GM21619 (cell line): ENCODE results near the gene SECISBP2L.
"Not testable (repeated sequence)": the region's sequence is repeated elsewhere in the genome, so short reads cannot be mapped to it uniquely, and the experiment has no call there.

ENCODE experiments used
- ATAC-seq: cut with Tn5 transposase; IDR thresholded peaks from one replicate; pipeline ENCODE4 v1.9.1; 2021; ENCODE audit not compliant: unreplicated experiment

Gene SECISBP2L

DNA sequence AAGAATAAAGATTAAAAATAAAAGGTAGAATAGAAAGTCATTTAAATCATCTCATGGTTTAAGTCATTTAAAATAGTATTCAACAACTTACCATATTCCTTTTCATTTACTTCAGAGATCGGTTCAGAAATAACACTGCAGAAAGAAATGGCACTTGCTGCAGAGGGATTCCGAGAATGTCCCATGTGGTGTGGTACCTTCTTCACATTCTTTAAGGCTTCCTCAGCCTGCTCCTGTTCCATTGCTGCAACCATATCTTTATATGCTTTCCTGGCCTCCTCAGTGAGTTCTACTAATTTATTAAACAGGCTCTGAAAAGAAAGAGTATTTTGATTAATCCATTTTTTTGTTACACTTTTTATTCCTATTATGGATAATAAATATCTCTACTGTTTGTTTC lies 50.0 kb downstream of the SECISBP2L start:
- no peak for ATAC-seq

DNA sequence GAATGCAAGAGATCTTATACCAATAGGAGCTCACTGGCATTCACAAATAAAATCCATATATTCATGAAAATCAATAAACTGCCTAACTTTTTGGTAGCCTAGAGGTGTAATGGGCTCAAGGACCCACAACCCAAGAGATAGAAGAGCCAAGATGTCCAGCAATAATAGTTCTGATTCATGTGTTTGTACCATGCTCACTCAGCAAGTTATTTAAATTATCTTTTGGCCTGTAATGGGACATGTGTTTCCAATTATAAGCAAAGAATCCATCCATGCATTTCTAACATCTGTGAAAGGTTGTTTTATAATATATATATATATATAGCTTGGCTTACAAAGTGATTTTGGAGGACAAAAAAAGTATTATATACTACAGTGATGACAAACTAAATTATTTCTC lies 52.9 kb downstream of the SECISBP2L start:
- no peak for ATAC-seq

DNA sequence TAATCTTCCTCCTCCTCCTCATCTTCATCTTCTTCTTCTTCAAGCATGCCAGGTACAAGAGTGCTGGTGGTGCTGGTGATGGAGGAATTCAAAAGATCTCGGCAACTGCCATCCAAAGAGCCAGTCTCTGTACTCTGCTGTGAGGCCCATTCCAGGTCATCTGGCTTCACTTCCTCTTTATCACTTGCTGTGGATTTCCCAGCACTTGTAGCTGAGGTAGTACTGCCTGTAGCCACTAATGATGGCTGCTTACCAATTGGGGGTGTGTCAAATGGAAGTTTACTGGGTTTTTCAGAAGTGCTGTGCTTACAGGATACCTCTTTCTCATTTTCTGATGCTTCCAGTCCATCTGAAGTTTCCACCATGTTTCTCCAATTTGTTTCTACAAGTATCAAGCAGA lies 53.7 kb downstream of the SECISBP2L start:
- ATAC-seq: peak; percentile 73

DNA sequence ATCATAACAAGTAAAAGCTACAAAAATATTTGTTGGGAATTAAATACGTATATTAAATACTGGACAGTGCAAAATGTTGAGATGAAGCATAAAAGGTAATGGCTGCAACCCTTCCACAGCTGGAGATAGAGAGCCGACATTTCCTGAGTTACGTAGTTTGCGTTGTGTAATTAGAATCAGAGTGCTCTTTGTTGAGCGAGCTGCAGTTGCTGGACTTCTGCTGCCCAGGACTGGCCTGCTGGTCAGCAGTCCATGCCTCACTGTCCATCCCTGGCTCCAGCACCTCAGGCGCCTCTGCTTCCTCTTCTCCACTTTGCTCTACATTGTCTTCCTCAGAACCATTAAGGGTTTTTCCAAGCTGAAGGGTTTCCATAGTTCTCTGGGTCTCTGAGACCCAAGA lies 54.1 kb downstream of the SECISBP2L start:
- ATAC-seq: no peak

DNA sequence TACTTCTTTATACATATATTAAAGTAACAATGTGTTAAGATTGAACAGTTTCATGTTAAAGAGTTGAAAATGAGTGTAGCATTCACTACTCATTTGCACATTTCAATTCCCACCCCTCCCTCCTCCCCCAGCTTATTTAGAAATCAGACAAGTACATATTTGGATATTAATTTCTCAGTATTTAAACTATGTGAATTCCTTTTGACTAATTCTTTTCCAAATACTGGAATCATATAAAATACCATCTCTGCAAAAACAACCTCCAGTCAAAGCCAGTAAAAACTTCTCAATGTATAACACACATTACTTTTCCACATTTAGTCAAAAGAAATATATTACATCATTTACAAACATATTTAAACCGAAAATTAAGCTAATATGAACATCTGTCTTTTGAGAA lies 57.1 kb downstream of the SECISBP2L start:
- ATAC-seq: no peak

DNA sequence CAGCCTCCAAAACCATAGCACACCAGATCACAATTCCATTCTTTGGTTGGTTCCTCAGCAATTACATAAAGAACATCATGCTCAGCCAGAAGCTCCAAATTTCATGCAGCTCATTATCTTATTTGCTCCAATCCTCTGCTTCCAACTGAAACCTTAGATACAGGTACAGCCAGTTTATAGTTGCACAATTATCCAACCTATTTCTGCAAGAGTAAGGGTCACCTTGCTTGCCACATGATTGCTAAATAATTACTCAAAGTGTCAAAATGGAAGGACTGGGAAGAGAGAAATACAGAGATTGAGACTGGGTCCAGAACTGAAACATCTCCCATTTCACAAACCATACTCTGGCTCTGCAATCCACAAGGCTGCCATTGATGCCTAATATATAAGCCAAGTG lies 59.1 kb downstream of the SECISBP2L start:
- ATAC-seq: no peak

DNA sequence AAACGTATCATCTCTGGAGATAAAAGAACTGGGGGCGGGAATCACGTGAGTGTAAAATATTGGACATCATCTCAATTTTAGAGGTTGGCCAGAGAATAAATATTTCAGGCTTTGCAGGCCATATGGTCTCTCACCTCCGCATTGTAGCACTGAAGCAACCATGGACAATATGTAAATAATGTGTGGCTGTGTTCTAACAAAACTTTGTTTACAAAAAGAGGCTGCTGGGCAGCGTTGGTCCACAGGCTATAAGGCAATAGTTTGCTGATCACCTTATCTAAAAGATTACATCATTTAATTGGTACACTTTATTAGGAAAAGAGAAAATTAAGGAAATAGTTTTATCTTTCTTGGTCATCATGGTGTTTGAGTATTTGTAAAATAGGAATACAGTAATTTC lies 60.0 kb downstream of the SECISBP2L start:
- no peak for ATAC-seq

DNA sequence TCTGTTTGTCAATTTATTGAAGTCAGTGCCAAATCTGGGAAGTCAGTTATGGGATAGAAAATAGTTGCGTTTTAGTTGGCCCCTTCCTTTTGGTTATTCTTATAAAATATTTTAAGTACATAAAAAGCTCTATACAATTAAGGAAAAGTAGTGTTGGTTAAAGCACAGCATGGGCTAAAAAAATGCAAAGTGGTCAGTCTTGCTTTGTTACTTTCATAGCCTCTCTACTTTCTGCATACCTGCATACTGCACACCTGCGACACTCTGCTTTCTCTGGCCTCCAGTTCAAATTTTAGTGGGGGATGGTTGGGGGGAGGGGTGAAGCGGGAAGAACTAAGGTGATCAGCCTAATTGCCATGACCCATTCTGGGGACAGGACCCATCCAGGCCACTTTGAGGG lies 60.7 kb downstream of the SECISBP2L start:
- no peak for ATAC-seq

DNA sequence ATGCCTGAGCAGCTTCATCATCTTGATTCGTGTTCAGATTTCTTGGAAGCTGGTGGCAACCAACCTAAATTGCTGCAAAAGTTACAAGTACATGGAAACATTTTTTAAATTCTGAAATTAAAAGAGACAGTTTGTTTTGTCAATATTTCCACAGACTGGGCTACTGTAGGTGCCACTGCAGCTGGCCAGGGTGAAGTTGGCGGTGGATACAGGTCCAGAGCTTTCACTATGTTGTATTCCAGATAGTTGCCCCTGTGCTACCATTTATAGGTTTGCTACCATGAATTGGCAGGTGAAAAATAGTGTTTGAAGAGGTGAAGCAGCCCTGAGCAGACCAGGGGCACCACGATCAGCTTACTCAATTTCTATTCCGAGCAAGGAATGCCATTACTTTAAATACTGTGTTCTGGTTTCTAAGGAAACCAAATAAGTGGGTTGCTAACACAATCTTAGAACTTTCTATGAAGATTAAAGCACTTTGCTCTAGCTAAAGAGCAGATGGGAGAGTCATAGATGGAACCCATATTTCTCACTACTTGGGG lies 61.4 kb downstream of the SECISBP2L start:
- no peak for ATAC-seq

DNA sequence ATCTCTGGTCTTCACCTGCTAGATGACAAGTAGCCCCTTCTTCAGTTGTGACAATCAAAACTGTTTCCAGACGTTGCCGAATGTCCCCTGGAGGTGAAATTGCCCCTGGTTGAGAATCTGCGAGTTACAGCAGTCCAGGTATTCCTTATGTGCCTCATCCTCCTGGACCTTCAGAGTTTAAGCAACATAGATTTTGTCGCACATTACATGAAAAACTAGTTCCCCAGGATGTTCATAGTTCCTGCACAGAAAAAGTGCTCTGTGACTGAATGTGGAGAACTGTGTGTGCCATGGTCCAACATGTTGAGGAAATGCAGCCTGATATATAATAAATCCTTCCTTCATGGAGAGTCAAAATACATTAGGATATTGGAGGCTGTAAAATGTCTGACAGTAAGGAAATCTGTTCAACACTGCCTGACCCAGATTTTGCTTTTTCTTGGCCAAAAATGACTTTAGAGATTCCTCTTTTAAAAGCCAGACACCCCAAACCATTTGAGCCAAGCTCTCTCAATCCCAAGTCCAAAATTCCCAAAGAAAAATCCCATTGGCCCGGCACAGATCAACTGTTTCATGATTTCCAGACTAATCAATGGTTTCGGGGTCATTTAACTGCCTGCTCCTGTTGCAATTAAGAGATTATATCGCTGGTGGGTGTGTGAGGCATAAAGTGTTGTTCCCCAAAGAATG lies 62.1 kb downstream of the SECISBP2L start:
- no peak for ATAC-seq

DNA sequence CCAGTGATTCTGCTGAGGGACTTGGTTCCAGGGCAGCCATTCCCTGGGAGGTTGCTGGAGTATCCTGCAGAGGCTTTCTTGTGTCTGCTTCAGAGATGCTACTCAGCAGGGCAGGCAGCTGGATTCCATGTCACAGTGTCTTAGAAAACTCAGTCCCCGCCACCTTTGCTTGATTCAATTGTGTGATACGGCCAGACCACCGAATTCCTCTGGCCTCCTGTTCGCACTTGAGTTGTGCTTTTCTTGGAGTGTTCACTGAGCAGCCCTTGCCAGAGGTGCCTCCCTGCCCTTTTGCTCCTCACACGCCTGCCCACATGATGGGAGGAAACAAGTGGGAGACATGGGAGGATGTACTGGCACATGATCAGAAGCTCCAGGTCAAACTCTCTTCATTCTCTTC lies 62.9 kb downstream of the SECISBP2L start:
- no peak for ATAC-seq

DNA sequence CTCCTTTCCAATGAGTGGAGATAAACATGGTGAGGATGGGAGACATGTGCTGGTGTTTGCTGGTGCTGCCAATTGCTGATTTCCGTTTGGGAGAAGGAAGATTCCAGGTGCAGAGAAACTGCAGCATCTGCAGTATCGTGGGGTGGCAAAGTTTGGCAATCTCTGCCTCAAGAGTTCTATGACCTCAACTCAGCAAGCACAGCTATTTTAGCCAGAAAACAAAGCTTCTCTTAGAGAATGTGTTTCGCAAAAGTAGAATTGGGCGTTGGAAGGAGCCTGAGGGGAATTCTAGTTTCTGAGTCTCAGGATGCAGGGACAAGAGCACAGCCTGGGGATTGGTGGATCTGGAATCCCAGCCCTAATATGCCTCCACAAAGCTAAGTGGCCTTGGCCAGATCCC lies 64.3 kb downstream of the SECISBP2L start:
- no peak for ATAC-seq

DNA sequence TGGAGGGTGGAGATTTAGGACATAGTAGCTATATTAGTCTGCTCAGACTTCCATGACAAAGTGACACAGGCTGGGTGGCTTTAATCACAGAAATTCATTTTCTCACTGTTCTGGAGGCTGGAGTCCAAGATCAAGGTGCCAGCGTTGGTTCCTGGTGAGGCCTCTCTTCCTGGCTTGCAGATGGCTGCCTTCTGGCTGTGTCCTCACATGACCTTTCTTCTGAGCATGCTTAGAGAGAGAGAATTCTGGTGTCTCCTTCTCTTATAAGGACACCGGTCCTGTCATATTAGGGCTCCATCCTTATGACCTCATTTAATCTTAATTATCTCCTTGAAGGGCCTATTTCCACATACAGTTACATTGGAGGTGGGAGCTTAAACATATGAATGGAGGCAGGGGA lies 67.6 kb downstream of the SECISBP2L start:
- no peak for ATAC-seq

DNA sequence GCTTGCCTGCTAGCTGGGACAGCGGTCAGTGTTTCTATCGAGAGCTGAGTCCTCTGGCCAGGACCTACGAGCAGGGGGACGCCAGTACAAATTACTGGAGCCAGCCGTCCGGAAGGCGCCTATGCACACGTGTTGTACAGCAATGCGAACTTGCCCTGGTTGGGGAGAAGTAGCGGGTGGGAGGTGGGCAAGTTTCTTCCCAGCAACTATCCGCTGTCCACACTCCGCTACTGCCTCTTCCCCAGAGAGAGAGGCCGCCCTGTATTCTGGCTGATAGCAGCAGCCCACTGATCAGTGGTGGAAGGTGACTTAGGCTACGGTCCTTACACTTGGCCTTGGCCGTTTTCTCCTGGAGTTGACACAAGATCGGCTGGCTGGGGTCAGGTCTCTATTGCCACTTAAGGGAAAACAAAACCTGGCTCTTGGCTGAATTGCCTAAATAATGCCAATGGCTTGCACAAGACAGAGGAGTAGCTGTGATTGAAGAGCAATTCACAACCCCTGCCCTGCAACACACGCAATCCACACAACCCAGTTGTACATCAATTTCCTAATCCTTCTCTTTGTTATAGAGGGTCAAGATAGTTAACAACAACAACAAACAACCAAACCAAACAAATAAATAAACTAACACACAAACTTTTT lies 69.7 kb downstream of the SECISBP2L start:
- ATAC-seq: no peak

DNA sequence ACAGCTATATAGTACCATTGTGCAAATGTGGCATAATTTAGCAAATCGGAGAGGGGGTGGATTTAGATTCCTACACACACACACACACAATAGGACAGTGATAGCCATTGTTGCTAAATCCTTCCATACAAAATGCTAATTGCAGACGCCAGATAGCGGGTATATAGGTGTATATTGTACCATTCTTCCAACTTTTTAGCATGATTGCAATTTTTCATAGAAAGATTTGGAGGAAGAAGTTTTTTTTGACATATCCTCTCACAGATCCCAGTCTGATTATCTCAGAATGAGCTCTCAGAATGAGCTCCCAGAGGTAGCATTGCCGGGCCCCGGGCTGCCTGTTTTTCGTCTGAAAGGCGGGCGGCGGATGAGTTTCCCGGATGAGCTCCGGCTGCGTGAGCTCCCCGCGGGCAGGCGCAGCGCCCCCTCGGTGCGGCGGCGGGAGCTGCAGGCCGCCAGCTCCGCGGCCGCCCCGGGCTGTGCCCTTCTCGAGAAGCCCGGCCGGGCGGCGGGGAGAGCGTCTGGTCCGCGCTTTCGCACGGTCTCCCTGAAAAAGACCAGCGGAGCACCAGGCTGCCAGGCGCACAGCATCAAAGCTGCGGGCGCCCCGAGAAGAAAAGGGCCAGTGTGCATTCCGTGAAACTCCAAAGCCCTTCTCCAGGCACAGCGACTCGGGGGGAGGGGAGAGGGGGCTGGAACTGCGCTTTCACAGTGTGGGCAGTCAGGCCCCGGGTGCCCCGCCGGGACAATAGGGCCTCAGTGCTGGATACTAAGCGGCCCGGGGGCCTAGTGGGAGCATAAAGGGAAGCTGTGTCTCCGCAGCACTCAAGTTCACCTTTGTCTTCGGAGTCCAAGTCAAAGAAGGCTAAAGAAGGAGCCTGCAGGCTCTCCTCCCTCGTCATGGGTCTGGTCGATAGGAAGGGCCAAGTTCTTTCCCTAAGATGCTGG lies 70.5 kb downstream of the SECISBP2L start:
- peak; percentile 96 for ATAC-seq

DNA sequence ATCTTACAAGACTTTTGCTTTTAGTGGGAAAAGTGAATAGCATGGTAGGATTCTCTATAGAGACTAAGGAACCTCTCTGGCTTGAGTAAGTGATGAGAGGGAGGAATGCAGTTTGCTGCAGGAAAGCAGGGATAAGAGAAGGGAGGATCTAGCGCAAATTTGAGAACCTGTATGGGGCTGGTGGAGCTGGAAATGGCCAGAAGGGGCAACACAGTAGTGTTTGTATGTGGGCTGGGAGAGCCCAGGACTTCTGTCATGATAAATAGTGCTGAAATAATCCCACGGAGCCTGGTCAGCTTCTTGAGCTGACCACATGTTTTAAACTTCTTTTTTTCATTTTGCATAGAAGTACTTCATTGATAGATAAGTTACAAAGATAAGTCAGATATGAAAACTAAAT lies 71.4 kb downstream of the SECISBP2L start:
- ATAC-seq: no peak

DNA sequence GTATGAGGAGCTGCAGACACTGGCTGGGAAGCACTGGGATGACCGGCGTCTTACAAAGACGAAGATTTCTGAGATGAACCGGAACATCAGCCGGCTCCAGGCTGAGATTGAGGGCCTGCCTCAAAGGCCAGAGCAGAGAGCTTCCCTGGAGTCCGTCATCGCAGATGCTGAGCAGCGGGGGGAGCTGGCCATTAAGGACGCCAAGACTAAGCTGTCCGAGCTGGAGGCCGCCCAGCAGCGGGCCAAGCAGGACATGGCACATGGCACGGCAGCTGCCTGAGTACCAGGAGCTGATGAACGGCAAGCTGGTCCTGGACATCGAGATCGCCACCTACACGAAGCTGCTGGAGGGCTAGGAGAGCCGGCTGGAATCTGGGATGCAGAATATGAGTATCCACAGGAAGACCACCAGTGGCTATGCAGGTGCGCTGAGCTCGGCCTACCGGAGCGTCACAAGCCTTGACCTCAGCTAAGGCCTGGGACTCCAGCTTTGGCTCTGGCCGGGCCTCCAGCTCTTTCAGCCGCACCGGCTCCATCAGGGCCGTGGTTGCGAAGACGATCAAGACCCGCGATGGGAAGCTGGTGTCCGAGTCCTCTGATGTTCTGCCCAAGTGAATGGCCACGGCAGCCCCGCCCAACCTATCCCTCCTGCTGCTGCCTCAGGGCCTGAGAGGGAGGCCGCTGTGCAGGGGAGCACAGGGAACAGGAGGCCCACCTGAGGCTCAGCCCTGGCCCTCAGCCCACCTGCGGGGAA lies 73.3 kb downstream of the SECISBP2L start:
- no peak for ATAC-seq

DNA sequence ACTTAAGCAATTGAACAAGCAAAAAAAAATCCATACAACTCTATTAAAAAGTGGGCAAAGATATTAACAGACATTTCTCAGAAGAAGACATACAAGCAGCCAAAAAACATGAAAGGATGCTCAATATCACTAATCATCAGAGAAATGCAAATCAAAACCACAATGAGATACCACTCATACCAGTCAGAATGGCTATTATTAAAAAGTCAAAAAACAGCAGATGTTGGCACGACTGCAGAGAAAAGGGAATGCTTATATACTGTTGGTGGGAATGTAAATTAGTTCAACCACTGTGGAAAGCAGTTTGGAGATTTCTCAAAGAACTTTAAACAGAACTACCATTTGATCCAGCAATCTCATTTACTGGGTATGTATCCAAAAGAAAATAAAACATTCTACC lies 75.3 kb downstream of the SECISBP2L start:
- ATAC-seq: not testable (repeated sequence)

DNA sequence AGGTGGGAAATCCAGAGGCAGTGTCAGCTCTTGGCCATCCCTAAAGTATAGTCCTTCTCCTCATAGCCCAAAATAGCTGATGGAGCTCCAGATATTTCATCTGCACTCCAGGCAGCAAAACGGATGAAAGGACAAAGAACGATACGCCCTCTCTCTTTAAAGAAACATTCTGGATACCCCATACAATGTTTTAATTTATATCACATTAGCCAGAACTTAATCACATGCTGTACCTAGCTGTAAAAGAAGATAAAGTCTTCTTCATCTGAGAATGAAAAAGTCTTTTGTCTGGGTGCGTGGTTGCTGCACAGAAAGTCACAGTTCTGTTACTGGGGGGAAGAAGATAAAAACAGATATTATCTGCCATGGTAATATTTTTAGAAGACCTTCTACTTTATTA lies 78.2 kb downstream of the SECISBP2L start:
- no peak for ATAC-seq

DNA sequence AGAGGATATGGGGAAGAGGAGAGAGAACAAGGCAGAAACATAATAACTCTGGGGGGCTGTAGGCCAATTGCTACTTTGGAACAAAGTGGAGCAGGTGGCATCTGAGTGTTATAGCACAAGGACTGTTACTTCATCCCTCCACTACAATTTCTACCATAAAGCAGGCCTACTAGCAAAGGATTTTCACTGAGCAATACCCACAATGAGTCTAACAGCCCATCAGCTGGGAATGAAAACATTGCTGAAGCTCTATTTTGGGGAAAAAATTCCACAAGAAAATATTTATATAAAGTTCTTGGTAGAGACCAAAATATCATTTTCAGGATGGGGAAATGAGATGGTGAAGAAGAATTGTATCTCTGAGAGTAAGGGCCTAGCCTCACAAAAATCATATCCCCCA lies 78.9 kb downstream of the SECISBP2L start:
- no peak for ATAC-seq
